Measurements from ENCODE around the gene ATP2A3.

ATP2A3 gene

GRCh38 chr17:3894188-3894587 lies 70.0 kb downstream of the ATP2A3 start:
- H3K27ac ChIP-seq (replicated peaks), result no peak overlapping the region
- H3K27me3 ChIP-seq (ENCODE audit: insufficient read depth, poor library complexity, severe bottlenecking), result no peaks in the 10 kb centered on the region
- TF ChIP-seq REST (IDR thresholded peaks at IDR 0.05; ENCODE audit: insufficient replicate concordance, low read depth) (no peak), GABPA (IDR thresholded peaks at IDR 0.05; ENCODE audit: low read depth) (no peak), CTCF (IDR thresholded peaks at IDR 0.05; ENCODE audit: insufficient read depth, low read length) (no peak), POLR2AphosphoS5 (IDR thresholded peaks at IDR 0.05; ENCODE audit: low read depth) (no peak), SPI1 (IDR thresholded peaks at IDR 0.05; ENCODE audit: borderline replicate concordance, low read depth) (no peak)
- DNase-seq (ENCODE audit: low read depth in 1 of 2, low spot score in 1 of 2), result no peak
- H3K4me3 ChIP-seq (replicated peaks; ENCODE audit: insufficient read depth, low read length), result no peak overlapping the region

- Histone ChIP-seq H3K27me3 (ENCODE audit: insufficient read depth, poor library complexity, severe bottlenecking) (no peaks in the 10 kb centered on the region), H3K27ac (replicated peaks) (peak overlapping the region; percentile 61), H3K4me3 (replicated peaks; ENCODE audit: insufficient read depth, low read length) (peak overlapping the region; percentile 50; the same call in 1 of the 2 replicates)
- DNase-seq (ENCODE audit: low read depth in 1 of 2, low spot score in 1 of 2), result no peak
- no peak for TF ChIP-seq REST (IDR thresholded peaks at IDR 0.05; ENCODE audit: insufficient replicate concordance, low read depth)
- TF ChIP-seq SPI1 (IDR thresholded peaks at IDR 0.05; ENCODE audit: borderline replicate concordance, low read depth), result 0 out of 2 replicates have a peak, but pooled peaks have one; percentile 8
Measured at GRCh38 chr17:3893720-3894116, 70.5 kb downstream of the ATP2A3 start.

GRCh38 chr17:3893003-3893719 lies 71.1 kb downstream of the ATP2A3 start, which contains the start of gene CAMKK1:
Gene CAMKK1, minus strand, starts transcription at chr17:3893053. Its CDS starts 7,366 bp downstream, at chr17:3885687.
- DNase-seq (ENCODE audit: low read depth in 1 of 2, low spot score in 1 of 2), result peak; percentile 61 to 70
- Histone ChIP-seq H3K27me3 (ENCODE audit: insufficient read depth, poor library complexity, severe bottlenecking) (no peaks in the 10 kb centered on the region), H3K27ac (replicated peaks) (peak within 1 kb of the TSS; percentile 61), H3K4me3 (replicated peaks; ENCODE audit: insufficient read depth, low read length) (peak within 1 kb of the TSS; percentile 60)
- TF ChIP-seq REST (IDR thresholded peaks at IDR 0.05; ENCODE audit: insufficient replicate concordance, low read depth) (no peak), GABPA (IDR thresholded peaks at IDR 0.05; ENCODE audit: low read depth) (no peak), CTCF (IDR thresholded peaks at IDR 0.05; ENCODE audit: insufficient read depth, low read length) (no peak), SPI1 (IDR thresholded peaks at IDR 0.05; ENCODE audit: borderline replicate concordance, low read depth) (no peak), POLR2AphosphoS5 (IDR thresholded peaks at IDR 0.05; ENCODE audit: low read depth) (no peak; the same call in 1 of the 2 replicates)

Measured in HL-60 (cell line).